HCT116 (cell line): ENCODE data around the gene CALCOCO2. TPM values are rescaled to one million over a fixed set of nuclear protein-coding genes. Genes with fewer than 3 reads are reported as not detected.

Experiments
- ATAC-seq: fragments of 200-7000 bp; cut with Tn5 transposase; 2 replicates; pipeline ENCODE4 v1.9.1; 2020; ENCODE audit warnings: mild to moderate bottlenecking, moderate library complexity
- BruUV-seq: library from RNA; stranded (reverse); fragments of 400-500 nt; replicated peaks from 2 replicates; lab custom pipeline; 2021; lab: Mats Ljungman, UMichigan
- CTCF ChIA-PET: fragments of 300-600 bp; sonication (Branson Sonifier 250); formaldehyde crosslinking; loops from one replicate; lab custom pipeline; 2021; ENCODE audit warnings: antibody characterized with exemption; lab: Charles Lee
- POLR2A ChIA-PET: fragments of 300-600, 350-600 bp; sonication (Branson Sonifier 250); formaldehyde crosslinking; loops from one replicate; lab custom pipeline; 2021; ENCODE audit warnings: antibody characterized with exemption; lab: Charles Lee
- RAD21 ChIA-PET, 2 experiments: fragments of 300-600 bp; sonication (Branson Sonifier 250); formaldehyde crosslinking; loops; one replicate each; lab custom pipeline; 2023; ENCODE audit warnings: low total read pairs in 2 of 2; ENCODE audit not compliant: uncharacterized antibody in 2 of 2, unreplicated experiment in 2 of 2, low non-redundant PET in 1 of 2; lab: Charles Lee
- DNase-seq: peaks from one replicate; pipeline ENCODE4 v3.0.0-alpha.2; 2010; ENCODE audit warnings: low read depth, low spot score
- H2AFZ ChIP-seq: fragments of 200-600 bp; shearing (Covaris generic), sonication (generic); 2 replicates; pipeline ENCODE4 v1.6.1; 2017; ENCODE audit warnings: low read depth, mixed run types, mixed read lengths, antibody characterized with exemption, low read length; ENCODE audit not compliant: poor library complexity, severe bottlenecking
- H3K27ac ChIP-seq: 2 replicates; pipeline ENCODE4 v1.5.1; 2012; ENCODE audit warnings: low read depth, low read length
- H3K27me3 ChIP-seq: fragments of 200-600 bp; sonication (generic); 2 replicates; pipeline ENCODE4 v1.6.1; 2016; ENCODE audit warnings: mixed run types, low read length, mixed read lengths; ENCODE audit not compliant: insufficient read depth
- H3K36me3 ChIP-seq, 2 experiments: fragments of 200-500 bp in 1 of 2; fragments of 200-600 bp in 1 of 2; sonication (Bioruptor generic) in 1 of 2; sonication (generic) in 1 of 2; 2 replicates each; pipeline versions ENCODE4 v1.5.1 to v1.6.1; 2014 to 2016; ENCODE audit warnings: low read length in 2 of 2, inconsistent platforms in 1 of 2, mixed read lengths in 1 of 2, mixed run types in 1 of 2; ENCODE audit not compliant: insufficient read depth in 2 of 2, control insufficient read depth in 1 of 2
- H3K4me1 ChIP-seq, 2 experiments: fragments of 200-600 bp in 1 of 2; sonication (generic) in 1 of 2; 2 replicates each; pipeline versions ENCODE4 v1.5.1 to v1.6.1; 2012 to 2017; ENCODE audit warnings: low read length in 2 of 2, inconsistent platforms in 1 of 2, mild to moderate bottlenecking in 1 of 2, mixed read lengths in 1 of 2, mixed run types in 1 of 2, moderate library complexity in 1 of 2; ENCODE audit not compliant: insufficient read depth in 2 of 2, control insufficient read depth in 1 of 2
- H3K4me2 ChIP-seq: fragments of 200-600 bp; sonication (generic); 2 replicates; pipeline ENCODE4 v1.6.1; 2017; ENCODE audit warnings: mixed run types, low read length, mixed read lengths
- H3K4me3 ChIP-seq, 2 experiments: fragments of 200-600 bp in 1 of 2; sonication (generic) in 1 of 2; replicated peaks in 1 of 2; 2 replicates each; pipeline ENCODE4 v1.5.1; 2011 to 2016; ENCODE audit warnings: low read length in 2 of 2, control low read depth in 1 of 2, low read depth in 1 of 2, mild to moderate bottlenecking in 1 of 2, mixed read lengths in 1 of 2, mixed run types in 1 of 2
- H3K79me2 ChIP-seq: fragments of 200-600 bp; sonication (generic); 2 replicates; pipeline ENCODE4 v1.6.1; 2017; ENCODE audit warnings: mild to moderate bottlenecking, mixed run types, low read length, moderate library complexity, mixed read lengths; ENCODE audit not compliant: insufficient read depth
- H3K9ac ChIP-seq: fragments of 200-600 bp; sonication (generic); 2 replicates; pipeline ENCODE4 v1.6.1; 2016; ENCODE audit warnings: low read length, mixed read lengths
- H3K9me2 ChIP-seq: fragments of 200-600 bp; sonication (generic), shearing (Covaris generic); 2 replicates; pipeline ENCODE4 v1.6.1; 2017; ENCODE audit warnings: mixed run types, mild to moderate bottlenecking, moderate library complexity; ENCODE audit not compliant: insufficient read depth
- H3K9me3 ChIP-seq, 2 experiments: fragments of 200-500 bp in 1 of 2; fragments of 200-600 bp in 1 of 2; sonication (Bioruptor generic) in 1 of 2; sonication (generic) in 1 of 2; 2 replicates each; pipeline ENCODE4 v1.6.1; 2014 to 2017; ENCODE audit warnings: low read length in 2 of 2, mixed read lengths in 2 of 2, inconsistent platforms in 1 of 2, low read depth in 1 of 2, mild to moderate bottlenecking in 1 of 2, mixed run types in 1 of 2, moderate library complexity in 1 of 2; ENCODE audit not compliant: control insufficient read depth in 1 of 2, insufficient read depth in 1 of 2
- H4K20me1 ChIP-seq: fragments of 200-600 bp; sonication (generic), shearing (Covaris generic); 2 replicates; pipeline ENCODE4 v1.6.1; 2017; ENCODE audit warnings: mixed run types, mild to moderate bottlenecking, moderate library complexity; ENCODE audit not compliant: insufficient read depth
- CBX3 ChIP-seq: IDR thresholded peaks from 2 replicates; pipeline ENCODE4 v1.6.1; 2012; ENCODE audit warnings: low read depth
- EGR1 ChIP-seq: IDR thresholded peaks from 2 replicates; pipeline ENCODE4 v1.6.1; 2012; ENCODE audit warnings: low read depth
- EZH2 ChIP-seq: fragments of 200-600 bp; sonication (generic); IDR thresholded peaks from 2 replicates; pipeline ENCODE4 v1.6.1; 2017; ENCODE audit warnings: antibody characterized with exemption, mixed run types
- JUND ChIP-seq: IDR thresholded peaks from 2 replicates; pipeline ENCODE4 v1.6.1; 2012
- TCF7L2 ChIP-seq: IDR thresholded peaks from 2 replicates; pipeline ENCODE4 v1.7.0; 2011; ENCODE audit warnings: borderline replicate concordance, inconsistent platforms; ENCODE audit not compliant: insufficient read depth, insufficient read length; ENCODE audit errors: extremely low read depth
- ZFX ChIP-seq: fragments of 450-650 bp; IDR thresholded peaks from 2 replicates; pipeline ENCODE4 v1.6.1; 2017
- ZNF274 ChIP-seq: fragments of 200-500 bp; sonication (Bioruptor generic); IDR thresholded peaks from 2 replicates; pipeline ENCODE4 v1.6.1; 2014; ENCODE audit warnings: mild to moderate bottlenecking, low read depth, low read length, inconsistent platforms
- intact Hi-C: fragments of 100-400 bp; cut with micrococcal nuclease; formaldehyde crosslinking; loops from 2 replicates; pipeline ENCODE4 v1.10.0; 2022
- total RNA-seq: library from RNA; stranded (reverse); gene quantifications from one replicate; pipeline ENCODE4 v1.2.1, GENCODE V29; 2021; ENCODE audit not compliant: unreplicated experiment
- TF ChIP-seq, protein P1 (sequence below): IDR thresholded peaks from 2 replicates; pipeline ENCODE4 v1.6.1; 2012; ENCODE audit warnings: low read depth

The CALCOCO2 gene
- total RNA-seq, 1 experiment from 2014 or later, result 151 TPM

DNA sequence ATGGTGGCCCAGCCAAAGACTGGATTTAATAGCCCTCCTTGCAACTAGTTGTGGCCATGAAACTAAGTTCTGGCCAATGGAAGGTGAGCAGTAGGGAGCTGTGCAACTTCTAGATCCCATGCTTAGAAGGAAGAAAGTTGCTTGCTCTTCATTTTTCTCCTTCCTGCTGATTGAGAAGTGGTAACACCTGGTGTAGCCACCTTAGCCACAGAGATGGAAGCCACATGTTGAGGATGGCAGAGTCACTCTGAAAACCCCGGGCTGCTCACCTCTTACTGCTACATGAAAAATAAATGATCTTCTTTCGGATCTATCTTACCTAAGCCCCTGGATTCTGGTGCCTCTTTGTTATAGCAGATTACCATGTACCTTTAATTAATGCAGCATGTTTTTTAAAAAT, 51.4 kb downstream of the CALCOCO2 start:
- CTCF ChIA-PET, result interaction anchor here (0.7 to 8.0 kb wide), 8 partner anchors 68 to 211 kb away, joined by 3 to 237 read pairs (median 6); partner anchors contain the start of gene TTLL6
- DNase-seq, result no peak
- POLR2A ChIA-PET, result interaction anchor here (0.7 kb wide), 1 partner anchor 207 kb away, joined by 3 read pairs; no protein-coding TSS in a partner anchor
- Histone ChIP-seq H2AFZ (no peak overlapping the region), H3K4me2 (no peak overlapping the region), H3K9me3 (no peaks in the 10 kb centered on the region), H3K27me3 (no peaks in the 10 kb centered on the region), H3K4me1 (peaks cover 0 to 13% of the 10 kb centered on the region in 2 experiments; a peak in 2 of 4 replicates), H3K79me2 (no peaks in the 10 kb centered on the region), H3K9me2 (no peaks in the 10 kb centered on the region), H4K20me1 (no peaks in the 10 kb centered on the region), H3K36me3 (no peaks in the 10 kb centered on the region), H3K4me3 (no peak overlapping the region), H3K9ac (no peak overlapping the region), H3K27ac (no peak overlapping the region)
- ATAC-seq, result no peak
- RAD21 ChIA-PET, result no interaction called here
- TF ChIP-seq ZFX, result no peak
- no peak for TF ChIP-seq ZNF274
- TF ChIP-seq, protein P1, sequence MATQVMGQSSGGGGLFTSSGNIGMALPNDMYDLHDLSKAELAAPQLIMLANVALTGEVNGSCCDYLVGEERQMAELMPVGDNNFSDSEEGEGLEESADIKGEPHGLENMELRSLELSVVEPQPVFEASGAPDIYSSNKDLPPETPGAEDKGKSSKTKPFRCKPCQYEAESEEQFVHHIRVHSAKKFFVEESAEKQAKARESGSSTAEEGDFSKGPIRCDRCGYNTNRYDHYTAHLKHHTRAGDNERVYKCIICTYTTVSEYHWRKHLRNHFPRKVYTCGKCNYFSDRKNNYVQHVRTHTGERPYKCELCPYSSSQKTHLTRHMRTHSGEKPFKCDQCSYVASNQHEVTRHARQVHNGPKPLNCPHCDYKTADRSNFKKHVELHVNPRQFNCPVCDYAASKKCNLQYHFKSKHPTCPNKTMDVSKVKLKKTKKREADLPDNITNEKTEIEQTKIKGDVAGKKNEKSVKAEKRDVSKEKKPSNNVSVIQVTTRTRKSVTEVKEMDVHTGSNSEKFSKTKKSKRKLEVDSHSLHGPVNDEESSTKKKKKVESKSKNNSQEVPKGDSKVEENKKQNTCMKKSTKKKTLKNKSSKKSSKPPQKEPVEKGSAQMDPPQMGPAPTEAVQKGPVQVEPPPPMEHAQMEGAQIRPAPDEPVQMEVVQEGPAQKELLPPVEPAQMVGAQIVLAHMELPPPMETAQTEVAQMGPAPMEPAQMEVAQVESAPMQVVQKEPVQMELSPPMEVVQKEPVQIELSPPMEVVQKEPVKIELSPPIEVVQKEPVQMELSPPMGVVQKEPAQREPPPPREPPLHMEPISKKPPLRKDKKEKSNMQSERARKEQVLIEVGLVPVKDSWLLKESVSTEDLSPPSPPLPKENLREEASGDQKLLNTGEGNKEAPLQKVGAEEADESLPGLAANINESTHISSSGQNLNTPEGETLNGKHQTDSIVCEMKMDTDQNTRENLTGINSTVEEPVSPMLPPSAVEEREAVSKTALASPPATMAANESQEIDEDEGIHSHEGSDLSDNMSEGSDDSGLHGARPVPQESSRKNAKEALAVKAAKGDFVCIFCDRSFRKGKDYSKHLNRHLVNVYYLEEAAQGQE, result no peak
- no peak for TF ChIP-seq JUND
- no peak for TF ChIP-seq EGR1
- no peak for TF ChIP-seq EZH2
- TF ChIP-seq CBX3, result no peak
- TF ChIP-seq TCF7L2, result no peak
- no TSS peak for BruUV-seq
- intact Hi-C loops, result no loop called here
